NCI-H510A (cell line): Measurements from ENCODE around the gene VASH2.
"Not testable (repeated sequence)": the region's sequence is repeated elsewhere in the genome, so short reads cannot be mapped to it uniquely, and the experiment has no call there.

Experiments used
- DNase-seq: peaks from one replicate; lab custom pipeline; 2025; lab: John Stamatoyannopoulos, UW

The VASH2 gene

GRCh38 chr1:212950243-212951125 is at the start of gene VASH2:
TSS of gene VASH2 (plus strand) at chr1:212950541. CDS start at chr1:212951543, 1,002 bp downstream.
- peak; percentile 78 for DNase-seq

GRCh38 chr1:212901290-212901689 is 49.1 kb upstream of the VASH2 start:
- DNase-seq, result no peak

GRCh38 chr1:212902054-212902453 is 48.3 kb upstream of the VASH2 start:
- DNase-seq, result no peak

GRCh38 chr1:212903664-212904063 is 46.7 kb upstream of the VASH2 start:
- no peak for DNase-seq

- not testable (repeated sequence) for DNase-seq
Observed at GRCh38 chr1:212908071-212908470, 42.3 kb upstream of the VASH2 start.

GRCh38 chr1:212908971-212909370 is 41.4 kb upstream of the VASH2 start:
- no peak for DNase-seq

- DNase-seq, result no peak
Observed at GRCh38 chr1:212909652-212910063, 40.7 kb upstream of the VASH2 start.

GRCh38 chr1:212910213-212910612 is 40.1 kb upstream of the VASH2 start:
- DNase-seq, result not testable (repeated sequence)

GRCh38 chr1:212913638-212914037 is 36.7 kb upstream of the VASH2 start:
- not testable (repeated sequence) for DNase-seq

GRCh38 chr1:212914110-212914509 is 36.2 kb upstream of the VASH2 start:
- not testable (repeated sequence) for DNase-seq

GRCh38 chr1:212914789-212915188 is 35.6 kb upstream of the VASH2 start:
- no peak for DNase-seq

- DNase-seq, result no peak
Observed at GRCh38 chr1:212915245-212916091, 34.9 kb upstream of the VASH2 start.

GRCh38 chr1:212916481-212917133 is 33.7 kb upstream of the VASH2 start:
- no peak for DNase-seq

GRCh38 chr1:212917134-212917485 is 33.2 kb upstream of the VASH2 start:
- no peak for DNase-seq

GRCh38 chr1:212917858-212918257 is 32.5 kb upstream of the VASH2 start:
- no peak for DNase-seq

- no peak for DNase-seq
Observed at GRCh38 chr1:212918824-212919223, 31.5 kb upstream of the VASH2 start.

- DNase-seq, result no peak
Observed at GRCh38 chr1:212920246-212920645, 30.1 kb upstream of the VASH2 start.

GRCh38 chr1:212920896-212921295 is 29.4 kb upstream of the VASH2 start:
- no peak for DNase-seq

GRCh38 chr1:212922016-212922415 is 28.3 kb upstream of the VASH2 start:
- DNase-seq, result no peak

GRCh38 chr1:212926372-212926771 is 24.0 kb upstream of the VASH2 start:
- DNase-seq, result no peak

GRCh38 chr1:212928323-212929291 is 21.7 kb upstream of the VASH2 start:
- no peak for DNase-seq
